GM13977 (cell line): Measurements from ENCODE around the gene PIGR.

Experiments
- DNase-seq: peaks from one replicate; pipeline ENCODE4 v3.0.0; 2012; ENCODE audit warnings: low spot score
- in situ Hi-C: fragments of 300-500 bp; cut with MboI; formaldehyde crosslinking; loops from one replicate; pipeline ENCODE4 v1.12.0; 2022; ENCODE audit warnings: low sequenced_read_pairs, low pct_unique_long_range_greater_than_20kb, mixed read lengths, inconsistent platforms; ENCODE audit not compliant: unreplicated experiment
- TF ChIP-seq, protein P1 (sequence below): IDR thresholded peaks from 2 replicates; pipeline ENCODE4 v1.5.1; 2012; ENCODE audit warnings: mild to moderate bottlenecking, control low read depth; ENCODE audit not compliant: insufficient read depth; ENCODE audit errors: extremely low read depth, missing control alignments

PIGR gene

DNA sequence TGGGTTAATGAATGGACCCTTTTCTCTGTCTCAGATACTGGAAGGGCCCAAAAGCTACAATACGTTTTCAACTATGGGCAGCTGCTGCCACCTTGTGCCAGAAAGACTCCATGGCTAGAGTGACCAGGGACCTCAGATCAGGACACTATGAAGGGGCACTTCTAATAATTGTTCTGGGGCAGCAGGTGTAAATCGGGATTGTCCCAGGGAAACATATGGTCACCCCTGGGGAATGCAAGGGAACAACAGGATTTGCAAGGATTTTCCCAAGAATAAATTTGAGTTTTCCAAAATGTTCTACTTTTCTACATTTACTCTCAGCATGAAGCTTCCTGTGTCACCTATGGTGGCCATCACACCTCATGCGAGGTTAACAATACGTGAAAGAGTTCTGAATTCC lies 36.0 kb upstream of the PIGR start:
- peak; percentile 67 for DNase-seq
- in situ Hi-C loops: loop anchor here (5.0 kb wide), 1 partner anchor 65 kb away; no protein-coding TSS in a partner anchor
- TF ChIP-seq, protein P1, sequence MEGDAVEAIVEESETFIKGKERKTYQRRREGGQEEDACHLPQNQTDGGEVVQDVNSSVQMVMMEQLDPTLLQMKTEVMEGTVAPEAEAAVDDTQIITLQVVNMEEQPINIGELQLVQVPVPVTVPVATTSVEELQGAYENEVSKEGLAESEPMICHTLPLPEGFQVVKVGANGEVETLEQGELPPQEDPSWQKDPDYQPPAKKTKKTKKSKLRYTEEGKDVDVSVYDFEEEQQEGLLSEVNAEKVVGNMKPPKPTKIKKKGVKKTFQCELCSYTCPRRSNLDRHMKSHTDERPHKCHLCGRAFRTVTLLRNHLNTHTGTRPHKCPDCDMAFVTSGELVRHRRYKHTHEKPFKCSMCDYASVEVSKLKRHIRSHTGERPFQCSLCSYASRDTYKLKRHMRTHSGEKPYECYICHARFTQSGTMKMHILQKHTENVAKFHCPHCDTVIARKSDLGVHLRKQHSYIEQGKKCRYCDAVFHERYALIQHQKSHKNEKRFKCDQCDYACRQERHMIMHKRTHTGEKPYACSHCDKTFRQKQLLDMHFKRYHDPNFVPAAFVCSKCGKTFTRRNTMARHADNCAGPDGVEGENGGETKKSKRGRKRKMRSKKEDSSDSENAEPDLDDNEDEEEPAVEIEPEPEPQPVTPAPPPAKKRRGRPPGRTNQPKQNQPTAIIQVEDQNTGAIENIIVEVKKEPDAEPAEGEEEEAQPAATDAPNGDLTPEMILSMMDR: peak; percentile 82

DNA sequence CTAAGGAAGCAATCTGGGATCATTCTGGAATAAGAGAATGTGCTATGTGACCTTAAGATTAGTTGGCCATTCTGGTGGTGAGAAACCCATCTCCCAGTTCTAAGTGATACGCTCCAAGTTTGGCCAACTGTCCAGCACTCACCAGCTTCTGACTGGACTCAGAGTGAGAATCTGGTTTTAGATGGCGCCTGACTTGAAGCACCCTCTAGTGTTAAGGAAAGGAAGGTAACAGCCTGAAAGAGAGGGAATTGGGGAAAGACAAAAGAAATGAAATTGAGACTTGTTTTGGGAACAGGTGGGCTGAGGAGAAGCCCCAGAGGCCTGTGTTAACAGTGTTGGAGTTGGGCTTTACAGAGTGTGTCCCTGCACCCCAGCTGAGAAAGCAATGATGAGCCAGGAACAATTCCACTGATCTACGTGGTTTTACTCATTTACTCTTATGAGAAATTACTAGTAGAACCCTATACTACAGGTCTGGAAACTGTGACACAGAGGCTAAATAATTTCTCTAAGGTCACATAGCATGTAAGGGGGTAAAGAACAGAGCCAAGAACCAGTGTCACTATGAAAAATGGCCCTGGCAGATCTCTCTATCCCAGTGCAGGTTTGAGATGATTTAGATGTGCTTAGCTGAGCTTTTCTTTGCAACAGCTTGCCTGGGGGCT lies 33.2 kb upstream of the PIGR start:
- in situ Hi-C loops: loop anchor here (5.0 to 10.0 kb wide), 2 partner anchors 62 to 255 kb away; no protein-coding TSS in a partner anchor
- TF ChIP-seq, protein P1: peak; percentile 74

DNA sequence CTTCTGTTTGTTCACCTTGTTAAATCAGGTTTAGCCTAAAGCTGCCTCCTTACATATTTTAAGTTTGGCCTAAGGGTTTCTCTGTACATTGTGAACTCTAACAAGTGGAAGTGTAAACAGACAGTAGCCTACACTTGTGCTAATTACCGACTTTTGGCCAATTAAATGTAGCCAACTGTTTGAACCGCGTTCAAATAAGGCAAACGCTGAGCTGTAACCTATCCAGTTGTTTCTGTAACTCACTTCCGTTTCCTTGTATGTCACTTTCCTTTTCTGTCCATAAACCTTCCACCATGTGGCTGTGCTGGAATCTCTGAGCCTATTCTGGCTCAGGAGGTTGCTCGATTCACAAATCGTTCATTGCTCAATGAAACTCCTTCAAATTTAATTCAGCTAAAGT lies 32.0 kb upstream of the PIGR start:
- in situ Hi-C loops: loop anchor here (10.0 kb wide), 1 partner anchor 253 kb away; no protein-coding TSS in a partner anchor
- TF ChIP-seq, protein P1: no peak
- DNase-seq: no peak

More for the DNA sequence above, 33.2 kb upstream of the PIGR start:
- DNase-seq: peak; percentile 24

DNA sequence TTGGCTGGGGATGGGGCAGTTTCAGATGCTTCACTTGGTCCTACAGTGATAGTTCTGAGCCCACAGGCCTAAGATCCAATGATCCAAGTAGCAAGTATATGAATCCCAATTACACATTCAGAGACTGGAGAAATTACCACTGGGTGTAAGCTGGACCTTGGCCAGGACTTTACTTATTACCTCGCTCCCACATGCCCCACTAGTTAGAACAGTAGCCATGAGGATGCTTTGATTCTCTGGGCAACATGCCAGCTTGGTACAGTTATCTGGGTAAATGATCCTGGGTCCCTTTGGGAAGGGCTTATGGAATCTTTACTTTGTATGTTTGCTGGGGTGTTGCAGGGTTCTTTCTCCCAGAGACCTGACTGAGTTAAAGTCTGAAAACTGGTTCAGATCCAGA lies 29.0 kb upstream of the PIGR start:
- DNase-seq: no peak
- TF ChIP-seq, protein P1: no peak
- in situ Hi-C loops: loop anchor here (10.0 kb wide), 1 partner anchor 251 kb away; no protein-coding TSS in a partner anchor

DNA sequence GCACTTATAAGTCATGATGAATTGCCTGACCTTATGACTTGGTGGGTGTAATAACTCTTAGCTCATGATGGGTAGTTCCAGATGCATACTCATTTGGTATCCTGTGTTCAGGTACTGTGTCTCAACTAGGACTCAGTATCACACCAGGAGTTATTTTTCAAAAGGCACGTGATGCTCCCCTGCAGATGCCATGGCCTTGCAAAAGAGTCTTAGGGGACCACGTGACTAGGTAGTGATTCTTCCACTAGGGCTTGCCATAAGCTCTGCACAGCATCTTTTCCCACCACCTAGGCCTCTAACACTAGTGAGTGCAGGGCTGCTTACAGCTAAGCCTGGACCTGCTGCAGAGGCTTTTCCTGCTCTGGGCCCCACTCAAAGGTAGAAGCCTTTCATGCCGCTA lies 27.9 kb upstream of the PIGR start:
- no peak for DNase-seq
- TF ChIP-seq, protein P1: no peak
- in situ Hi-C loops: loop anchor here (10.0 kb wide), 1 partner anchor 249 kb away; no protein-coding TSS in a partner anchor

DNA sequence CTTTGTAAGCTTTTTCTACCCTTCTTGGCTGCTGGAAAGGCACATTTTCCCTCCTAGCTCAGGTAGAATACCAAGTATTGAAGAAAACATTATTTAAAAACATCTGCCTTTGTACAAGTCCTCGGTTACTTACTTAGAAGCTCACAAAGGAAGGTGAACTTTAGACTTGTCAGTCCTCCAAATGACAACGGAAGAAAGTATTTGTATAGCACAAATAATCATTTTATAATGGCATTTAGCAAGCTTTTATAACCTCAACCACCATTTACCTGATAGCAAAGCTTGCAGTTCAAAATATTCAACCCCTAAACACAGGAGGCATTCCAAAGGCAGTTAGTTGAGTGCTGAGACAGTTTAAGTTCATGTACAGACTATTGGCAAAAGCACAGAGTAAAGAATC lies 26.5 kb upstream of the PIGR start:
- TF ChIP-seq, protein P1: no peak
- in situ Hi-C loops: loop anchor here (10.0 kb wide), 1 partner anchor 248 kb away; no protein-coding TSS in a partner anchor
- no peak for DNase-seq
